ENCODE data around the gene CDK14.
"Not testable (repeated sequence)": the region's sequence is repeated elsewhere in the genome, so short reads cannot be mapped to it uniquely, and the experiment has no call there.

Gene CDK14

GRCh38 chr7:91168871-91169829 is 573.0 kb downstream of the CDK14 start:
- Histone ChIP-seq H3K36me3 (no peaks in the 10 kb centered on the region), H3K27ac (no peak overlapping the region), H3K4me1 (peaks cover 0 to 29% (median 0%) of the 10 kb centered on the region in 4 donors), H3K27me3 (no peaks in the 10 kb centered on the region), H3K4me3 (no peak overlapping the region), H3K9me3 (no peaks in the 10 kb centered on the region)
- TF ChIP-seq, protein P1, sequence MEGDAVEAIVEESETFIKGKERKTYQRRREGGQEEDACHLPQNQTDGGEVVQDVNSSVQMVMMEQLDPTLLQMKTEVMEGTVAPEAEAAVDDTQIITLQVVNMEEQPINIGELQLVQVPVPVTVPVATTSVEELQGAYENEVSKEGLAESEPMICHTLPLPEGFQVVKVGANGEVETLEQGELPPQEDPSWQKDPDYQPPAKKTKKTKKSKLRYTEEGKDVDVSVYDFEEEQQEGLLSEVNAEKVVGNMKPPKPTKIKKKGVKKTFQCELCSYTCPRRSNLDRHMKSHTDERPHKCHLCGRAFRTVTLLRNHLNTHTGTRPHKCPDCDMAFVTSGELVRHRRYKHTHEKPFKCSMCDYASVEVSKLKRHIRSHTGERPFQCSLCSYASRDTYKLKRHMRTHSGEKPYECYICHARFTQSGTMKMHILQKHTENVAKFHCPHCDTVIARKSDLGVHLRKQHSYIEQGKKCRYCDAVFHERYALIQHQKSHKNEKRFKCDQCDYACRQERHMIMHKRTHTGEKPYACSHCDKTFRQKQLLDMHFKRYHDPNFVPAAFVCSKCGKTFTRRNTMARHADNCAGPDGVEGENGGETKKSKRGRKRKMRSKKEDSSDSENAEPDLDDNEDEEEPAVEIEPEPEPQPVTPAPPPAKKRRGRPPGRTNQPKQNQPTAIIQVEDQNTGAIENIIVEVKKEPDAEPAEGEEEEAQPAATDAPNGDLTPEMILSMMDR (IDR thresholded peaks at IDR 0.05) = no peak
- DNase-seq = no peak
- intact Hi-C loops (cut with DNase I; ENCODE audit: low total_unique reads) = no loop called here

- TF ChIP-seq, protein P1 (IDR thresholded peaks at IDR 0.05) = no peak
- Histone ChIP-seq H3K4me3 (no peak overlapping the region), H3K9me3 (no peaks in the 10 kb centered on the region), H3K4me1 (peaks cover 0 to 26% (median 0%) of the 10 kb centered on the region in 4 donors), H3K27me3 (no peaks in the 10 kb centered on the region), H3K36me3 (no peaks in the 10 kb centered on the region), H3K27ac (no peak overlapping the region)
- DNase-seq = no peak
- intact Hi-C loops (cut with DNase I; ENCODE audit: low total_unique reads) = no loop called here
These were observed 573.7 kb downstream of the CDK14 start for GRCh38 chr7:91169830-91170191.

- H3K27me3 ChIP-seq; H3K36me3 ChIP-seq; intact Hi-C loops (cut with DNase I; ENCODE audit: low total_unique reads); H3K27ac ChIP-seq; H3K9me3 ChIP-seq; H3K4me3 ChIP-seq; DNase-seq: not testable (repeated sequence)
- peaks cover 0 to 18% (median 0%) of the 10 kb centered on the region in 4 donors for H3K4me1 ChIP-seq
These were observed 577.1 kb downstream of the CDK14 start for GRCh38 chr7:91173265-91173664.

DNA sequence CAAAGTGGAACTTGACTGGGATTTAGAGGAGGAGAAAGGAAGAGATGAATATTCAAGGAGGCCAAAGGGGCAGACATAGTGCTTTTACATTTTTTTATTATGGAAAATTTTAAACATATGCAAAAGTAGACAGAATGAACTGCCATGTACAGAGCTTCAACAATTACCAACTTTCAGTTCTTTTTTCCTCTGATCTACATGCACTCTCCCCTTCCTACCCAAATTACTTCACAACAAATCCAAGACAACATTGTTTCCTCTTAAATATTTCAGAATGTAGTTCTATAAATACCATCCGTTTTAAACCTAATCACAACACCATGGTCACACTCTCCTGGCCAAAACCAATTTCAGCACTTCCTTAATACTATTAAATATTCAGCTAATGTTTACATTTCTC is 584.6 kb downstream of the CDK14 start:
- Histone ChIP-seq H3K4me1 (peaks cover 0 to 14% (median 0%) of the 10 kb centered on the region in 4 donors), H3K4me3 (no peak overlapping the region)
- TF ChIP-seq, protein P1 (IDR thresholded peaks at IDR 0.05) = no peak

GRCh38 chr7:91181949-91182348 is 585.8 kb downstream of the CDK14 start:
- H3K36me3 ChIP-seq = no peaks in the 10 kb centered on the region
- no peak for DNase-seq
- no peak overlapping the region for H3K27ac ChIP-seq
- H3K9me3 ChIP-seq = no peaks in the 10 kb centered on the region
- H3K4me3 ChIP-seq = no peak overlapping the region
- intact Hi-C loops (cut with DNase I; ENCODE audit: low total_unique reads) = no loop called here
- H3K27me3 ChIP-seq = no peaks in the 10 kb centered on the region
- TF ChIP-seq, protein P1 (IDR thresholded peaks at IDR 0.05) = no peak
- peaks cover 0 to 14% (median 0%) of the 10 kb centered on the region in 4 donors for H3K4me1 ChIP-seq

More for the DNA sequence above, 584.6 kb downstream of the CDK14 start:
- H3K36me3 ChIP-seq = no peaks in the 10 kb centered on the region
- H3K27ac ChIP-seq = no peak overlapping the region
- no peaks in the 10 kb centered on the region for H3K9me3 ChIP-seq
- intact Hi-C loops (cut with DNase I; ENCODE audit: low total_unique reads) = no loop called here
- no peak for DNase-seq
- H3K27me3 ChIP-seq = no peaks in the 10 kb centered on the region

Data from tibial artery (tissue), 4 donors.